Mucosa of rectum (tissue), 2 donors: Measurements from ENCODE around the gene SESTD1.
A peak's percentile ranks its signal among the peaks of the same experiment; 100 is the strongest.
"Not testable (repeated sequence)": the region's sequence is repeated elsewhere in the genome, so short reads cannot be mapped to it uniquely, and the experiment has no call there.

Source experiments
- H3K27ac ChIP-seq, 2 donors: one replicate each; pipeline ENCODE4 v1.7.0; 2013; ENCODE audit warnings: inconsistent platforms in 2 of 2, low read depth in 2 of 2, low read length in 2 of 2
- H3K27me3 ChIP-seq, 2 donors: one replicate each; pipeline ENCODE4 v1.7.0; 2013; ENCODE audit warnings: low read length in 2 of 2; ENCODE audit not compliant: control insufficient read depth in 2 of 2, insufficient read depth in 2 of 2
- H3K36me3 ChIP-seq, 2 donors: one replicate each; pipeline ENCODE4 v1.7.0; 2013; ENCODE audit warnings: low read length in 2 of 2; ENCODE audit not compliant: control insufficient read depth in 2 of 2, insufficient read depth in 2 of 2
- H3K4me1 ChIP-seq, 2 donors: one replicate each; pipeline ENCODE4 v1.7.0; 2013; ENCODE audit warnings: low read length in 2 of 2, mild to moderate bottlenecking in 1 of 2; ENCODE audit not compliant: control insufficient read depth in 2 of 2, insufficient read depth in 2 of 2
- H3K4me3 ChIP-seq, 2 donors: one replicate each; pipeline ENCODE4 v1.7.0; 2013; ENCODE audit warnings: low read length in 2 of 2
- H3K9ac ChIP-seq, 2 donors: one replicate each; pipeline ENCODE4 v1.7.0; 2013; ENCODE audit warnings: low read length in 2 of 2, low read depth in 1 of 2, mild to moderate bottlenecking in 1 of 2
- H3K9me3 ChIP-seq, 2 donors: one replicate each; pipeline ENCODE4 v1.7.0; 2013; ENCODE audit warnings: low read length in 2 of 2; ENCODE audit not compliant: control insufficient read depth in 2 of 2
- donor health status: healthy.
- donor health status: Normal muscosa, but diverticular disease.

SESTD1 gene

GRCh38 chr2:179124282-179124681 lies 140.3 kb downstream of the SESTD1 start:
- Histone ChIP-seq H3K4me3 (no peak overlapping the region), H3K9me3 (no peaks in the 10 kb centered on the region), H3K4me1 (no peaks in the 10 kb centered on the region), H3K9ac (no peak overlapping the region), H3K27me3 (no peaks in the 10 kb centered on the region), H3K36me3 (no peaks in the 10 kb centered on the region), H3K27ac (no peak overlapping the region)

GRCh38 chr2:179123272-179123662 lies 141.4 kb downstream of the SESTD1 start:
- no peaks in the 10 kb centered on the region for H3K27me3 ChIP-seq
- H3K4me1 ChIP-seq, result no peaks in the 10 kb centered on the region
- H3K4me3 ChIP-seq, result no peak overlapping the region
- no peaks in the 10 kb centered on the region for H3K36me3 ChIP-seq
- H3K9ac ChIP-seq, result no peak overlapping the region
- no peak overlapping the region for H3K27ac ChIP-seq
- H3K9me3 ChIP-seq, result no peaks in the 10 kb centered on the region

- peaks cover 3 to 17% of the 10 kb centered on the region in 2 donors for H3K4me1 ChIP-seq
- H3K4me3 ChIP-seq, result no peak overlapping the region
- H3K27me3 ChIP-seq, result no peaks in the 10 kb centered on the region
- H3K36me3 ChIP-seq, result peaks cover 10 to 11% of the 10 kb centered on the region in 2 donors
- H3K9me3 ChIP-seq, result no peaks in the 10 kb centered on the region
- H3K9ac ChIP-seq, result no peak overlapping the region
- peak overlapping the region in 1 of 2 donors; percentile 28 for H3K27ac ChIP-seq
These were observed 156.9 kb downstream of the SESTD1 start for GRCh38 chr2:179107737-179108136.

- H3K27ac ChIP-seq, result peak overlapping the region in 1 of 2 donors; percentile 38
- H3K36me3 ChIP-seq, result peaks cover 5 to 7% of the 10 kb centered on the region in 2 donors
- H3K4me3 ChIP-seq, result no peak overlapping the region
- no peaks in the 10 kb centered on the region for H3K9me3 ChIP-seq
- no peak overlapping the region for H3K9ac ChIP-seq
- H3K27me3 ChIP-seq, result no peaks in the 10 kb centered on the region
- H3K4me1 ChIP-seq, result peaks cover 3 to 17% of the 10 kb centered on the region in 2 donors
These were observed 157.8 kb downstream of the SESTD1 start for GRCh38 chr2:179106676-179107428.

- H3K9ac ChIP-seq, result no peak overlapping the region
- H3K27ac ChIP-seq, result peak overlapping the region in 1 of 2 donors; percentile 38
- peaks cover 5 to 6% of the 10 kb centered on the region in 2 donors for H3K36me3 ChIP-seq
- H3K9me3 ChIP-seq, result no peaks in the 10 kb centered on the region
- no peak overlapping the region for H3K4me3 ChIP-seq
- H3K4me1 ChIP-seq, result peaks cover 3 to 17% of the 10 kb centered on the region in 2 donors
- no peaks in the 10 kb centered on the region for H3K27me3 ChIP-seq
These were observed 158.3 kb downstream of the SESTD1 start for GRCh38 chr2:179106342-179106675.

GRCh38 chr2:179104736-179105135 lies 159.9 kb downstream of the SESTD1 start:
- Histone ChIP-seq H3K36me3 (peaks cover 5% of the 10 kb centered on the region in 2 donors), H3K9me3 (no peaks in the 10 kb centered on the region), H3K4me1 (peaks cover 3 to 17% of the 10 kb centered on the region in 2 donors), H3K9ac (no peak overlapping the region), H3K27me3 (no peaks in the 10 kb centered on the region), H3K27ac (no peak overlapping the region), H3K4me3 (no peak overlapping the region)

- Histone ChIP-seq H3K4me1 (no peaks in the 10 kb centered on the region), H3K9ac (no peak overlapping the region), H3K27me3 (no peaks in the 10 kb centered on the region), H3K27ac (no peak overlapping the region), H3K4me3 (no peak overlapping the region), H3K9me3 (no peaks in the 10 kb centered on the region), H3K36me3 (no peaks in the 10 kb centered on the region)
These were observed 166.4 kb downstream of the SESTD1 start for GRCh38 chr2:179098080-179098689.

GRCh38 chr2:179097131-179097530 lies 167.5 kb downstream of the SESTD1 start:
- Histone ChIP-seq H3K9ac (no peak overlapping the region), H3K27me3 (no peaks in the 10 kb centered on the region), H3K4me1 (no peaks in the 10 kb centered on the region), H3K27ac (no peak overlapping the region), H3K9me3 (no peaks in the 10 kb centered on the region), H3K4me3 (no peak overlapping the region), H3K36me3 (no peaks in the 10 kb centered on the region)

GRCh38 chr2:179096090-179096489 lies 168.5 kb downstream of the SESTD1 start:
- no peak overlapping the region for H3K27ac ChIP-seq

GRCh38 chr2:179092912-179093311 lies 171.7 kb downstream of the SESTD1 start:
- H3K4me3 ChIP-seq, H3K27ac ChIP-seq, H3K4me1 ChIP-seq, H3K9ac ChIP-seq, H3K36me3 ChIP-seq, H3K9me3 ChIP-seq, H3K27me3 ChIP-seq: not testable (repeated sequence)

More at GRCh38 chr2:179096090-179096489, 168.5 kb downstream of the SESTD1 start:
- Histone ChIP-seq H3K4me1 (no peaks in the 10 kb centered on the region), H3K9ac (no peak overlapping the region), H3K27me3 (no peaks in the 10 kb centered on the region), H3K9me3 (no peaks in the 10 kb centered on the region), H3K36me3 (no peaks in the 10 kb centered on the region), H3K4me3 (no peak overlapping the region)
